ENCODE measurements around the gene CCDC146. TPM values are rescaled to one million over a fixed set of nuclear protein-coding genes. Genes with fewer than 3 reads are reported as not detected.

The CCDC146 gene
- total RNA-seq, 1 experiment from 2014 or later: 0.72 TPM

DNA sequence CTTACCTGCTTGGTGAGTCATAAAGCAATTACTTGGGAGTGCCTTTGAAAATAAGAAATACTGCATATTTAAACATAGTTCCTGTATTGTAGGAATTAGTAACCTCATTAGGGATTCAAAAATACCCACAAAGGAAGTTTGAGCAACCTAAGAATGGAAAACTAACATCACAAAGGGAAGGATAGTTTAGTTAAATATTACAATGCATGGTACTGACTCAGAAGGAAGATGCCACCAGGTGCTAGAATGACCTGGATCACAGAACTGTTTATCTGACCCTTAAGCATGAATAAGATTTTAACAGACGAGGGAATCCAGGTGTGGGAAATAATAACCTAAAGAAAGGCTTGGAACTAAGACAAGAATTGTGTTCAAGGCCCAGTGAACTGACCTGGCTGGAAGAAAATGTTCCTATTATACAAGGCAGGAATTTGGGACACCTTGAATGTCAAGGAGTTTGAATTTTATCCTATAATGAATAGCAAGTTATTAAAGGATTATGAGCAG is 187.4 kb downstream of the CCDC146 start:
- Histone ChIP-seq H2AFZ (ENCODE audit: low read length) (no peak overlapping the region), H3T11ph (ENCODE audit: low read length) (no peak overlapping the region), H3K9me3 (ENCODE audit: control insufficient read depth, low read depth, low read length) (no peaks in the 10 kb centered on the region), H4K20me1 (ENCODE audit: control insufficient read depth, insufficient read depth, insufficient read length) (no peaks in the 10 kb centered on the region), H3K4me1 (ENCODE audit: insufficient read depth, low read length) (no peaks in the 10 kb centered on the region; the same call in 1 of the 2 replicates), H2BK20ac (ENCODE audit: low read depth, low read length, poor library complexity, severe bottlenecking) (no peak overlapping the region), H2BK15ac (ENCODE audit: low read depth, low read length) (no peak overlapping the region), H3K23me2 (ENCODE audit: insufficient read length, low read depth, low read length, poor library complexity, severe bottlenecking) (no peaks in the 10 kb centered on the region), H4K91ac (ENCODE audit: insufficient read length, low read depth, low read length) (no peak overlapping the region), H3K79me1 (ENCODE audit: insufficient read depth, low read depth, low read length, poor library complexity, severe bottlenecking) (no peaks in the 10 kb centered on the region), H2BK5ac (ENCODE audit: insufficient read length, low read length) (no peak overlapping the region), H3K56ac (ENCODE audit: insufficient read length, low read depth, low read length) (no peak overlapping the region), H3K27me3 (ENCODE audit: insufficient read depth, low read length) (no peaks in the 10 kb centered on the region), H2AK5ac (ENCODE audit: insufficient read length, low read length) (no peak overlapping the region), H3K14ac (ENCODE audit: insufficient read depth, low read length) (no peak overlapping the region), H2BK12ac (ENCODE audit: insufficient read length, low read depth, low read length) (no peak overlapping the region), H3K9ac (ENCODE audit: extremely low read depth, insufficient read length, low read length) (no peak overlapping the region), H3K18ac (ENCODE audit: insufficient read length, low read depth, low read length) (no peak overlapping the region), H2BK120ac (ENCODE audit: low read depth, low read length, poor library complexity, severe bottlenecking) (no peak overlapping the region), H3K4ac (ENCODE audit: low read depth, low read length) (no peak overlapping the region), H3K79me2 (ENCODE audit: insufficient read depth, low read length) (no peaks in the 10 kb centered on the region), H4K8ac (replicated peaks; ENCODE audit: insufficient read length, low read depth, low read length) (no peak overlapping the region), H3K4me2 (ENCODE audit: insufficient read depth, insufficient read length, low read length) (no peak overlapping the region), H3K23ac (ENCODE audit: insufficient read length, low read depth, low read length) (no peak overlapping the region), H3K27ac (ENCODE audit: insufficient read length, low read depth, low read length) (no peak overlapping the region), H4K5ac (ENCODE audit: insufficient read length, low read depth, low read length) (no peak overlapping the region)
- Mint-ChIP-seq H3K4me1 (peaks cover 20 to 21% of the 10 kb centered on the region in 2 experiments), H3K4me3 (no peak overlapping the region), H3K36me3 (ENCODE audit: insufficient read depth in 1 of 3, low read depth in 3 of 3) (peaks cover 0 to 23% (median 3%) of the 10 kb centered on the region in 3 experiments; a peak in 3 of 7 replicates), H3K27me3 (ENCODE audit: low read depth) (no peaks in the 10 kb centered on the region), H3K27ac (no peak overlapping the region; a peak in 1 of 7 replicates), H3K9me3 (peaks cover 2 to 4% of the 10 kb centered on the region in 2 experiments; a peak in 3 of 5 replicates)
- DNase-seq: no peak
- TF ChIP-seq, protein P1, sequence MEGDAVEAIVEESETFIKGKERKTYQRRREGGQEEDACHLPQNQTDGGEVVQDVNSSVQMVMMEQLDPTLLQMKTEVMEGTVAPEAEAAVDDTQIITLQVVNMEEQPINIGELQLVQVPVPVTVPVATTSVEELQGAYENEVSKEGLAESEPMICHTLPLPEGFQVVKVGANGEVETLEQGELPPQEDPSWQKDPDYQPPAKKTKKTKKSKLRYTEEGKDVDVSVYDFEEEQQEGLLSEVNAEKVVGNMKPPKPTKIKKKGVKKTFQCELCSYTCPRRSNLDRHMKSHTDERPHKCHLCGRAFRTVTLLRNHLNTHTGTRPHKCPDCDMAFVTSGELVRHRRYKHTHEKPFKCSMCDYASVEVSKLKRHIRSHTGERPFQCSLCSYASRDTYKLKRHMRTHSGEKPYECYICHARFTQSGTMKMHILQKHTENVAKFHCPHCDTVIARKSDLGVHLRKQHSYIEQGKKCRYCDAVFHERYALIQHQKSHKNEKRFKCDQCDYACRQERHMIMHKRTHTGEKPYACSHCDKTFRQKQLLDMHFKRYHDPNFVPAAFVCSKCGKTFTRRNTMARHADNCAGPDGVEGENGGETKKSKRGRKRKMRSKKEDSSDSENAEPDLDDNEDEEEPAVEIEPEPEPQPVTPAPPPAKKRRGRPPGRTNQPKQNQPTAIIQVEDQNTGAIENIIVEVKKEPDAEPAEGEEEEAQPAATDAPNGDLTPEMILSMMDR (conservative IDR thresholded peaks at IDR 0.05): no peak
- WGBS (ENCODE audit: extremely low coverage, insufficient read length, low lambda C conversion rate): no CpG with 5 or more reads among the region's 1 CpG

Measured in H9 (cell line).